Keratinocyte (primary cell): Measurements from ENCODE around the gene CTXND1. TPM values are rescaled to one million over a fixed set of nuclear protein-coding genes. Genes with fewer than 3 reads are reported as not detected.

Source experiments
- DNase-seq: peaks from one replicate; pipeline ENCODE4 v3.0.0-alpha.2; 2011; ENCODE audit warnings: low read depth, missing footprints, low spot score
- FAIRE-seq: peaks from 2 replicates; lab custom pipeline; 2011; peaks lifted over from hg19 to GRCh38; lab: Jason Lieb, UNC
- H2AFZ ChIP-seq: 2 replicates; pipeline ENCODE4 v1.6.0; 2012; ENCODE audit warnings: low read length, control low read depth, inconsistent platforms; ENCODE audit not compliant: control insufficient read depth
- H3K27ac ChIP-seq: 2 replicates; pipeline ENCODE4 v1.5.1; 2011; ENCODE audit warnings: low read length; ENCODE audit not compliant: control insufficient read depth, insufficient read depth
- H3K27me3 ChIP-seq: 3 replicates; pipeline ENCODE4 v1.6.0; 2011; ENCODE audit warnings: low read length; ENCODE audit not compliant: control insufficient read depth, insufficient read depth; ENCODE audit errors: extremely low read depth
- H3K36me3 ChIP-seq, 2 experiments: 2 replicates in 1 of 2; 3 replicates in 1 of 2; pipeline ENCODE4 v1.5.1; 2011; ENCODE audit warnings: low read length in 2 of 2, mild to moderate bottlenecking in 1 of 2; ENCODE audit not compliant: control insufficient read depth in 2 of 2, insufficient read depth in 2 of 2; ENCODE audit errors: extremely low read depth in 1 of 2
- H3K4me1 ChIP-seq: 3 replicates; pipeline ENCODE4 v1.5.1; 2011; ENCODE audit warnings: low read length; ENCODE audit not compliant: control insufficient read depth, insufficient read depth; ENCODE audit errors: extremely low read depth
- H3K4me2 ChIP-seq: 3 replicates; pipeline ENCODE4 v1.6.0; 2011; ENCODE audit warnings: low read depth, low read length; ENCODE audit not compliant: control insufficient read depth, insufficient read depth; ENCODE audit errors: extremely low read depth
- H3K4me3 ChIP-seq, 3 experiments: fragments of 200-600 bp in 1 of 3; sonication (generic) in 1 of 3; 2 replicates in 2 of 3; 3 replicates in 1 of 3; pipeline ENCODE4 v1.5.1; 2011 to 2016; ENCODE audit warnings: low read length in 3 of 3, mild to moderate bottlenecking in 3 of 3, control low read depth in 2 of 3, inconsistent platforms in 1 of 3, low read depth in 1 of 3, mixed read lengths in 1 of 3, mixed run types in 1 of 3, moderate library complexity in 1 of 3; ENCODE audit not compliant: control insufficient read depth in 2 of 3, insufficient read depth in 2 of 3; ENCODE audit errors: extremely low read depth in 1 of 3
- H3K79me2 ChIP-seq: 2 replicates; pipeline ENCODE4 v1.6.0; 2012; ENCODE audit warnings: low read length; ENCODE audit not compliant: control insufficient read depth, insufficient read depth
- H3K9ac ChIP-seq: 3 replicates; pipeline ENCODE4 v1.6.0; 2011; ENCODE audit warnings: low read length; ENCODE audit not compliant: control insufficient read depth, insufficient read depth; ENCODE audit errors: extremely low read depth
- H3K9me1 ChIP-seq: 3 replicates; pipeline ENCODE4 v1.6.0; 2011; ENCODE audit warnings: low read length; ENCODE audit not compliant: control insufficient read depth, insufficient read depth; ENCODE audit errors: extremely low read depth
- H3K9me3 ChIP-seq: 2 replicates; pipeline ENCODE4 v1.5.1; 2012; ENCODE audit warnings: low read depth, low read length; ENCODE audit not compliant: control insufficient read depth
- H4K20me1 ChIP-seq: 3 replicates; pipeline ENCODE4 v1.6.0; 2011; ENCODE audit warnings: low read length; ENCODE audit not compliant: control insufficient read depth, insufficient read depth; ENCODE audit errors: extremely low read depth
- EZH2 ChIP-seq: IDR thresholded peaks from one replicate; pipeline ENCODE4 v1.6.1; 2012; ENCODE audit warnings: inconsistent platforms, mild to moderate bottlenecking, low read length, moderate library complexity
- dilution Hi-C: fragments of 300-500 bp; cut with MboI; formaldehyde crosslinking; loops from one replicate; pipeline ENCODE4 v1.7.0; 2020; ENCODE audit warnings: low sequenced_read_pairs; ENCODE audit not compliant: extremely low pct_ligation_motif_present
- polyA plus RNA-seq, 5 experiments: library from polyadenylated mRNA; depleted of rRNA in 3 of 5; stranded (reverse) in 3 of 5; stranded (forward) in 1 of 5; unstranded in 1 of 5; fragments of >200 nt; gene quantifications; 1 replicate in 1 of 5; 2 replicates in 3 of 5; 3 replicates in 1 of 5; pipeline versions ENCODE4 v1.2.1 to v1.2.3, GENCODE V29; 2011 to 2012; ENCODE audit warnings: missing spikeins in 2 of 5, low read depth in 1 of 5, low replicate concordance in 1 of 5
- TF ChIP-seq, protein P1 (sequence below), 3 experiments: IDR thresholded peaks in 1 of 3; conservative IDR thresholded peaks in 1 of 3; optimal IDR thresholded peaks in 1 of 3; 2 replicates in 2 of 3; 3 replicates in 1 of 3; pipeline versions ENCODE3 to v1.5.1; 2011; ENCODE audit warnings: low read length in 3 of 3, mild to moderate bottlenecking in 3 of 3, moderate library complexity in 2 of 3, control low read depth in 1 of 3, inconsistent platforms in 1 of 3; ENCODE audit not compliant: insufficient read depth in 2 of 3; ENCODE audit errors: extremely low read depth in 1 of 3

CTXND1 gene
- polyA plus RNA-seq, 1 donor (not counting 4 experiments of a cell fraction or from before 2014, with no cell fraction given) = not detected

DNA sequence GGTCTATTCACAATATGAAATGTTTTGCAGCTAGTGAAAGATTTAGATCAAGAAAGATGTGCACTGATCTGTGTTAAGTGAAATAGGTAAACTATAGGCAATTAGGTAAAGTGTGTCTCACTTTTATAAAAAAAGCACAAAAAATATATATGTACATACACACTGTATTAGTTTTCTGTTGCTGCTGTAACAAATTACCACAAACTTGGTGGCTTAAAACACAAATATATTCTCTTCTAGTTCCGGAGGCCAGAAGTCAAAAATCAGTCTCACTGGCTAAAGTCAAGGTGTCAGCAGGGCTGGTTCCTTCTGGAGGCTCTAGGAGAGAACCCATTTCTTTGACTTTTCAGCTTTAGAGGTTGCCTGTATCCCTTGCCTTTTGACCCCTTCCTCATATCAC lies 88.1 kb downstream of the CTXND1 start:
- no peak for TF ChIP-seq EZH2
- TF ChIP-seq, protein P1, sequence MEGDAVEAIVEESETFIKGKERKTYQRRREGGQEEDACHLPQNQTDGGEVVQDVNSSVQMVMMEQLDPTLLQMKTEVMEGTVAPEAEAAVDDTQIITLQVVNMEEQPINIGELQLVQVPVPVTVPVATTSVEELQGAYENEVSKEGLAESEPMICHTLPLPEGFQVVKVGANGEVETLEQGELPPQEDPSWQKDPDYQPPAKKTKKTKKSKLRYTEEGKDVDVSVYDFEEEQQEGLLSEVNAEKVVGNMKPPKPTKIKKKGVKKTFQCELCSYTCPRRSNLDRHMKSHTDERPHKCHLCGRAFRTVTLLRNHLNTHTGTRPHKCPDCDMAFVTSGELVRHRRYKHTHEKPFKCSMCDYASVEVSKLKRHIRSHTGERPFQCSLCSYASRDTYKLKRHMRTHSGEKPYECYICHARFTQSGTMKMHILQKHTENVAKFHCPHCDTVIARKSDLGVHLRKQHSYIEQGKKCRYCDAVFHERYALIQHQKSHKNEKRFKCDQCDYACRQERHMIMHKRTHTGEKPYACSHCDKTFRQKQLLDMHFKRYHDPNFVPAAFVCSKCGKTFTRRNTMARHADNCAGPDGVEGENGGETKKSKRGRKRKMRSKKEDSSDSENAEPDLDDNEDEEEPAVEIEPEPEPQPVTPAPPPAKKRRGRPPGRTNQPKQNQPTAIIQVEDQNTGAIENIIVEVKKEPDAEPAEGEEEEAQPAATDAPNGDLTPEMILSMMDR (optimal IDR thresholded peaks at IDR 0.05 in 1 of 3, IDR thresholded peaks at IDR 0.05 in 1 of 3, conservative IDR thresholded peaks at IDR 0.05 in 1 of 3; ENCODE audit: extremely low read depth in 1 of 3, insufficient read depth in 2 of 3, low read length in 3 of 3) = no peak
- H3K9me1 ChIP-seq = peaks cover 2% of the 10 kb centered on the region
- peaks cover 19% of the 10 kb centered on the region for H3K4me1 ChIP-seq
- H3K4me3 ChIP-seq = no peak overlapping the region
- H3K9ac ChIP-seq = no peak overlapping the region
- H3K9me3 ChIP-seq = no peaks in the 10 kb centered on the region
- H3K4me2 ChIP-seq = no peak overlapping the region
- no peaks in the 10 kb centered on the region for H4K20me1 ChIP-seq
- no peak overlapping the region for H2AFZ ChIP-seq
- H3K36me3 ChIP-seq = peaks cover 6 to 25% of the 10 kb centered on the region in 2 experiments
- no peak overlapping the region for H3K27ac ChIP-seq
- dilution Hi-C loops = no loop called here
- DNase-seq = no peak
- FAIRE-seq = no peak
- H3K79me2 ChIP-seq = no peaks in the 10 kb centered on the region
- no peaks in the 10 kb centered on the region for H3K27me3 ChIP-seq

- TF ChIP-seq, protein P1 (optimal IDR thresholded peaks at IDR 0.05 in 1 of 3, IDR thresholded peaks at IDR 0.05 in 1 of 3, conservative IDR thresholded peaks at IDR 0.05 in 1 of 3; ENCODE audit: extremely low read depth in 1 of 3, insufficient read depth in 2 of 3, low read length in 3 of 3) = no peak
- no peak for TF ChIP-seq EZH2
- no peak for FAIRE-seq
- Histone ChIP-seq H3K4me1 (peaks cover 14% of the 10 kb centered on the region), H3K27me3 (no peaks in the 10 kb centered on the region), H4K20me1 (no peaks in the 10 kb centered on the region), H3K4me3 (no peak overlapping the region), H3K27ac (no peak overlapping the region), H2AFZ (no peak overlapping the region), H3K36me3 (peaks cover 7 to 25% of the 10 kb centered on the region in 2 experiments), H3K9ac (no peak overlapping the region), H3K9me3 (no peaks in the 10 kb centered on the region), H3K4me2 (no peak overlapping the region), H3K9me1 (peaks cover 2% of the 10 kb centered on the region), H3K79me2 (no peaks in the 10 kb centered on the region)
- dilution Hi-C loops = no loop called here
- DNase-seq = no peak
Observed at GRCh38 chr15:80163217-80163616, 88.8 kb downstream of the CTXND1 start.
